Activated naive CD8-positive, alpha-beta T cell treated with anti-CD3 and anti-CD28 coated beads for 36 hours (primary cell): Measurements from ENCODE around the gene PPP1R9B. TPM values are rescaled to one million over a fixed set of nuclear protein-coding genes. Genes with fewer than 3 reads are reported as not detected.

ENCODE experiments used
- DNase-seq: peaks from one replicate; pipeline ENCODE4 v3.0.0; 2021
- H3K27ac Mint-ChIP-seq: one replicate; pipeline ENCODE4 v1.8.0; 2022; ENCODE audit warnings: mild to moderate bottlenecking, moderate library complexity, mixed read lengths
- H3K27me3 Mint-ChIP-seq: one replicate; pipeline ENCODE4 v1.8.0; 2022; ENCODE audit warnings: mild to moderate bottlenecking, mixed read lengths
- H3K36me3 Mint-ChIP-seq: one replicate; pipeline ENCODE4 v1.8.0; 2021; ENCODE audit warnings: mild to moderate bottlenecking, mixed read lengths
- H3K4me1 Mint-ChIP-seq: one replicate; pipeline ENCODE4 v1.8.0; 2021; ENCODE audit warnings: mixed read lengths
- H3K4me3 Mint-ChIP-seq: one replicate; pipeline ENCODE4 v1.8.0; 2022; ENCODE audit warnings: mild to moderate bottlenecking, moderate library complexity, mixed read lengths
- H3K9me3 Mint-ChIP-seq: one replicate; pipeline ENCODE4 v1.8.0; 2022; ENCODE audit warnings: mixed read lengths
- total RNA-seq, 2 experiments: library from RNA; stranded (reverse); gene quantifications; one replicate each; pipeline ENCODE4 v1.2.3, GENCODE V29; 2021

Gene PPP1R9B
- total RNA-seq, 2 experiments from 2014 or later: 50.9 to 52.0 TPM

GRCh38 chr17:50087912-50088405 is 62.5 kb downstream of the PPP1R9B start:
- H3K27ac Mint-ChIP-seq: no peak overlapping the region
- no peaks in the 10 kb centered on the region for H3K9me3 Mint-ChIP-seq
- DNase-seq: no peak
- no peaks in the 10 kb centered on the region for H3K4me1 Mint-ChIP-seq
- no peak overlapping the region for H3K4me3 Mint-ChIP-seq
- no peaks in the 10 kb centered on the region for H3K36me3 Mint-ChIP-seq
- no peaks in the 10 kb centered on the region for H3K27me3 Mint-ChIP-seq

GRCh38 chr17:50087246-50087911 is 63.1 kb downstream of the PPP1R9B start:
- no peaks in the 10 kb centered on the region for H3K36me3 Mint-ChIP-seq
- no peak overlapping the region for H3K4me3 Mint-ChIP-seq

More at GRCh38 chr17:50087246-50087911, 63.1 kb downstream of the PPP1R9B start:
- H3K4me1 Mint-ChIP-seq: no peaks in the 10 kb centered on the region
- no peak overlapping the region for H3K27ac Mint-ChIP-seq
- peak; percentile 75 for DNase-seq
- H3K27me3 Mint-ChIP-seq: no peaks in the 10 kb centered on the region
- no peaks in the 10 kb centered on the region for H3K9me3 Mint-ChIP-seq

Other genes starting within 250 kb of the PPP1R9B start
- under 1 TPM; 0.62 to 0.70 TPM for gene DLX4, start 181.5 kb downstream of the PPP1R9B start, total RNA-seq
- gene DLX3, start 155.5 kb downstream of the PPP1R9B start, total RNA-seq: under 1 TPM; 0.16 to 0.19 TPM
- 1 to 10 TPM; 3.7 to 5.1 TPM for gene ITGA3, start 94.6 kb downstream of the PPP1R9B start, total RNA-seq
- gene PDK2, start 55.3 kb downstream of the PPP1R9B start, total RNA-seq: 10 to 100 TPM in 1 of 2 experiments, 1 to 10 TPM in 1; 9.4 to 12.9 TPM
- gene SAMD14, start 20.5 kb downstream of the PPP1R9B start, total RNA-seq: under 1 TPM; 0.47 to 0.66 TPM
- under 1 TPM in 1 of 2 experiments, not detected in 1; 0.38 TPM for gene SGCA, start 15.3 kb upstream of the PPP1R9B start, total RNA-seq
- under 1 TPM; 0.72 to 0.78 TPM for gene COL1A1, start 51.0 kb upstream of the PPP1R9B start, total RNA-seq
- gene TMEM92, start 123.8 kb upstream of the PPP1R9B start, total RNA-seq: not detected
- gene XYLT2, start 195.4 kb upstream of the PPP1R9B start, total RNA-seq: 10 to 100 TPM; 17.7 to 19.6 TPM
- gene MRPL27, start 222.5 kb upstream of the PPP1R9B start, total RNA-seq: 10 to 100 TPM; 72.1 to 75.1 TPM
- gene EME1, start 222.6 kb upstream of the PPP1R9B start, total RNA-seq: 10 to 100 TPM; 34.0 to 34.4 TPM
- gene LRRC59, start 246.8 kb upstream of the PPP1R9B start, total RNA-seq: 100 to 1,000 TPM; 110 to 112 TPM